RWPE1 (cell line): ENCODE measurements around the gene ANKEF1.

ENCODE experiments used
- CTCF ChIA-PET: fragments of 350-600 bp; sonication (Branson Sonifier 250); formaldehyde crosslinking; extraction: SDS; loops from one replicate; lab custom pipeline; 2021; lab: Yijun Ruan, JAX
- POLR2A ChIA-PET: fragments of 400-600 bp; formaldehyde crosslinking; extraction: SDS; loops from one replicate; lab custom pipeline; 2020; ENCODE audit warnings: antibody characterized with exemption; ENCODE audit not compliant: low non-redundant PET; lab: Yijun Ruan, JAX
- DNase-seq: peaks from one replicate; pipeline ENCODE4 v3.0.0; 2012; ENCODE audit warnings: low spot score
- H3K27ac ChIP-seq: fragments of 450-650 bp; 2 replicates; pipeline ENCODE4 v1.5.1; 2017
- CTCF ChIP-seq: fragments of 450-650 bp; conservative IDR thresholded peaks from 2 replicates; pipeline ENCODE4 v1.5.1; 2017; ENCODE audit warnings: low read depth, mild to moderate bottlenecking

ANKEF1 gene

GRCh38 chr20:10006447-10007090 lies 28.2 kb upstream of the ANKEF1 start:
- TF ChIP-seq CTCF, result no peak
- ChIA-PET POLR2A (no interaction called here), CTCF (interaction anchor here (0.6 to 1.3 kb wide), 2 partner anchors 84 to 1422 kb away, joined by 3 read pairs; no protein-coding TSS in a partner anchor)
- no peak overlapping the region for H3K27ac ChIP-seq
- DNase-seq, result no peak

GRCh38 chr20:10007158-10007557 lies 27.6 kb upstream of the ANKEF1 start:
- CTCF ChIA-PET, result no interaction called here
- no peak for DNase-seq
- no peak for TF ChIP-seq CTCF
- no peak overlapping the region for H3K27ac ChIP-seq
- POLR2A ChIA-PET, result no interaction called here

- H3K27ac ChIP-seq, result no peak overlapping the region
- CTCF ChIA-PET, result no interaction called here
- POLR2A ChIA-PET, result no interaction called here
- no peak for TF ChIP-seq CTCF
- no peak for DNase-seq
Observed at GRCh38 chr20:10007747-10008146, 27.0 kb upstream of the ANKEF1 start.

- no peak for DNase-seq
Observed at GRCh38 chr20:10012464-10012863, 22.3 kb upstream of the ANKEF1 start.

GRCh38 chr20:10014431-10014830 lies 20.4 kb upstream of the ANKEF1 start:
- no peak overlapping the region for H3K27ac ChIP-seq
- no peak for DNase-seq
- ChIA-PET CTCF (interaction anchor here (0.6 kb wide), 1 partner anchor 274 kb away, joined by 3 read pairs; no protein-coding TSS in a partner anchor), POLR2A (no interaction called here)
- no peak for TF ChIP-seq CTCF

More at GRCh38 chr20:10012464-10012863, 22.3 kb upstream of the ANKEF1 start:
- ChIA-PET POLR2A (no interaction called here), CTCF (no interaction called here)
- TF ChIP-seq CTCF, result no peak
- no peak overlapping the region for H3K27ac ChIP-seq

- POLR2A ChIA-PET, result no interaction called here
- H3K27ac ChIP-seq, result no peak overlapping the region
- DNase-seq, result no peak
- CTCF ChIA-PET, result no interaction called here
- TF ChIP-seq CTCF, result no peak
Observed at GRCh38 chr20:10020937-10021336, 13.8 kb upstream of the ANKEF1 start.
